ENCODE results near the gene SALL2.

GRCh38 chr14:21510735-21511657, 15.2 kb downstream of the SALL2 start, which contains the start of gene METTL3:
- peak in 2 of 3 donors; percentile 47 to 82 for TF ChIP-seq POLR2AphosphoS5 (IDR thresholded peaks at IDR 0.05)
- TF ChIP-seq CTCF (IDR thresholded peaks at IDR 0.05), result no peak
